NCI-H1694 treated with DMSO at 0.1 percent for 48 hours (cell line): ENCODE measurements around the gene HRH1.
"Not testable (repeated sequence)": the region's sequence is repeated elsewhere in the genome, so short reads cannot be mapped to it uniquely, and the experiment has no call there.

Source experiments
- DNase-seq: peaks from one replicate; lab custom pipeline; 2025; lab: John Stamatoyannopoulos, UW

Gene HRH1

GRCh38 chr3:11244121-11244677 is 89.9 kb downstream of the HRH1 start:
- DNase-seq: no peak

GRCh38 chr3:11245276-11245675 is 91.0 kb downstream of the HRH1 start:
- DNase-seq: no peak

GRCh38 chr3:11245827-11246662 is 91.8 kb downstream of the HRH1 start:
- DNase-seq: no peak

- no peak for DNase-seq
Observed at GRCh38 chr3:11246663-11246970, 92.3 kb downstream of the HRH1 start.

GRCh38 chr3:11247362-11247761 is 93.1 kb downstream of the HRH1 start:
- DNase-seq: peak; percentile 24

GRCh38 chr3:11248596-11248995 is 94.3 kb downstream of the HRH1 start:
- no peak for DNase-seq

GRCh38 chr3:11250902-11251806 is 96.9 kb downstream of the HRH1 start:
- no peak for DNase-seq

GRCh38 chr3:11251807-11252176 is 97.5 kb downstream of the HRH1 start:
- no peak for DNase-seq

GRCh38 chr3:11254876-11255275 is 100.6 kb downstream of the HRH1 start:
- no peak for DNase-seq

GRCh38 chr3:11255537-11255936 is 101.2 kb downstream of the HRH1 start:
- not testable (repeated sequence) for DNase-seq

GRCh38 chr3:11258958-11259357 is 104.7 kb downstream of the HRH1 start:
- no peak for DNase-seq

GRCh38 chr3:11260460-11260859 is 106.2 kb downstream of the HRH1 start:
- DNase-seq: no peak

GRCh38 chr3:11269007-11269406 is 114.7 kb downstream of the HRH1 start:
- no peak for DNase-seq

- peak; percentile 61 for DNase-seq
Observed at GRCh38 chr3:11271986-11272904, 118.0 kb downstream of the HRH1 start, which contains the start of gene ATG7. Gene ATG7, plus strand, starts transcription at chr3:11272397. Its CDS starts 26,299 bp downstream, at chr3:11298696.

GRCh38 chr3:11272906-11273574 is 118.7 kb downstream of the HRH1 start:
- DNase-seq: no peak

- DNase-seq: no peak
Observed at GRCh38 chr3:11273891-11274291, 119.6 kb downstream of the HRH1 start.

- DNase-seq: no peak
Observed at GRCh38 chr3:11274566-11275142, 120.4 kb downstream of the HRH1 start.

- DNase-seq: no peak
Observed at GRCh38 chr3:11275926-11276325, 121.6 kb downstream of the HRH1 start.

- DNase-seq: no peak
Observed at GRCh38 chr3:11276901-11277300, 122.6 kb downstream of the HRH1 start.

- peak; percentile 79 for DNase-seq
Observed at GRCh38 chr3:11282250-11283138, 128.2 kb downstream of the HRH1 start.
